Suprapubic skin (tissue), 4 donors: ENCODE results near the gene GRIA1.

Source experiments
- EP300 ChIP-seq: sonication (generic); formaldehyde crosslinking; IDR thresholded peaks from one replicate; pipeline ENCODE4 v1.6.1; 2017; ENCODE audit warnings: antibody characterized with exemption
- POLR2A ChIP-seq, 2 donors: fragments of 450-650 bp; IDR thresholded peaks; one replicate each; pipeline ENCODE4 v1.6.1; 2017; ENCODE audit warnings: antibody characterized with exemption in 2 of 2, mild to moderate bottlenecking in 2 of 2, moderate library complexity in 2 of 2
- POLR2AphosphoS5 ChIP-seq, 3 donors: sonication (generic); formaldehyde crosslinking; IDR thresholded peaks; one replicate each; pipeline ENCODE4 v1.6.1; 2017; ENCODE audit warnings: antibody characterized with exemption in 3 of 3
- TF ChIP-seq, protein P1 (sequence below), 2 donors: fragments of 200-600 bp in 1 of 2; fragments of 450-650 bp in 1 of 2; sonication (generic) in 1 of 2; IDR thresholded peaks; one replicate each; pipeline ENCODE4 v1.5.1; 2016 to 2019; ENCODE audit warnings: antibody characterized with exemption in 2 of 2, mild to moderate bottlenecking in 1 of 2, moderate library complexity in 1 of 2

DNA sequence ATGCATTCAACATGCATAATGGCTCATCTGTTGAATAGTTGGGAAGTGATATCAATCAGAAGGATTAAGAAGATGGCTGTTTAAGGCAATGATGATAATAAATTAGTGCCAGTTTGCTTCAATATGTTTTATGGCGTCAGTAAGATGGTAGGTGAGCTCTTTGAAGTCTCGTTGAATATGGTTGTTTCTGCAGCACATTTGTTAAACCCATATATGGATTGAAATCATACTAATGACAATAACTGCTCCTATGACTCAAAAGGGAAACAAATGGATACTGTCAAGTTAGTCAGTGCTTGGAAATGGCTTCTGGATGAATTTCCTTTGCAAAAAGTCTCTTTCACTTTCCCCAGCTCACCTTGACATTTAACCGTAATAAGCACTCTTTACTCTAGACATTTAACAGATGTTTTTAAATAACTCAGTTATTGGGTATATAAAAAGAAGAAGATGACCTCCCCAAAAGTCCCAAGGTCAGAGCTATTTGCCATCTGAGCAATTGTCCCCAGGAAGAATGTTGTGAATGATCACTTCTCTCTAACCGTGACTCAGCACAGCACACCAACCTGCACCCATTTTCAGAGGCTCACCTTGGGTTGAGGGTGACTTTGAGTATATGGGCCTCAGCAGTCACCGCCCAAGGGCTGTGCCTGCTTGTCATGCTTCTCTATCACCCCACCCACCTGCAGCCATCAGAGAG is 133.4 kb downstream of the GRIA1 start:
- TF ChIP-seq POLR2AphosphoS5 (IDR thresholded peaks at IDR 0.05) (no peak), EP300 (no peak), POLR2A (IDR thresholded peaks at IDR 0.05) (no peak)
- TF ChIP-seq, protein P1, sequence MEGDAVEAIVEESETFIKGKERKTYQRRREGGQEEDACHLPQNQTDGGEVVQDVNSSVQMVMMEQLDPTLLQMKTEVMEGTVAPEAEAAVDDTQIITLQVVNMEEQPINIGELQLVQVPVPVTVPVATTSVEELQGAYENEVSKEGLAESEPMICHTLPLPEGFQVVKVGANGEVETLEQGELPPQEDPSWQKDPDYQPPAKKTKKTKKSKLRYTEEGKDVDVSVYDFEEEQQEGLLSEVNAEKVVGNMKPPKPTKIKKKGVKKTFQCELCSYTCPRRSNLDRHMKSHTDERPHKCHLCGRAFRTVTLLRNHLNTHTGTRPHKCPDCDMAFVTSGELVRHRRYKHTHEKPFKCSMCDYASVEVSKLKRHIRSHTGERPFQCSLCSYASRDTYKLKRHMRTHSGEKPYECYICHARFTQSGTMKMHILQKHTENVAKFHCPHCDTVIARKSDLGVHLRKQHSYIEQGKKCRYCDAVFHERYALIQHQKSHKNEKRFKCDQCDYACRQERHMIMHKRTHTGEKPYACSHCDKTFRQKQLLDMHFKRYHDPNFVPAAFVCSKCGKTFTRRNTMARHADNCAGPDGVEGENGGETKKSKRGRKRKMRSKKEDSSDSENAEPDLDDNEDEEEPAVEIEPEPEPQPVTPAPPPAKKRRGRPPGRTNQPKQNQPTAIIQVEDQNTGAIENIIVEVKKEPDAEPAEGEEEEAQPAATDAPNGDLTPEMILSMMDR (IDR thresholded peaks at IDR 0.05), result no peak
